ENCODE measurements around the gene PGRMC1.
"Not testable (repeated sequence)": the region's sequence is repeated elsewhere in the genome, so short reads cannot be mapped to it uniquely, and the experiment has no call there.

Gene PGRMC1

GRCh38 chrX:119208401-119209057 lies 27.6 kb upstream of the PGRMC1 start:
- H3K27me3 ChIP-seq (replicated peaks; ENCODE audit: control insufficient read depth, insufficient read depth, low read length) = no peaks in the 10 kb centered on the region
- no peak for TF ChIP-seq CTCF (IDR thresholded peaks at IDR 0.05; ENCODE audit: insufficient read depth, low read length, poor library complexity, severe bottlenecking)
- DNase-seq (ENCODE audit: extremely low read depth, insufficient read length) = no peak
- no peak overlapping the region for H3K4me3 ChIP-seq (replicated peaks; ENCODE audit: low read depth, low read length)
- H3K36me3 ChIP-seq (ENCODE audit: control insufficient read depth, insufficient read depth, low read length) = no peaks in the 10 kb centered on the region

- not testable (repeated sequence) for H3K27me3 ChIP-seq (replicated peaks; ENCODE audit: control insufficient read depth, insufficient read depth, low read length); H3K4me3 ChIP-seq (replicated peaks; ENCODE audit: low read depth, low read length); DNase-seq (ENCODE audit: extremely low read depth, insufficient read length); H3K36me3 ChIP-seq (ENCODE audit: control insufficient read depth, insufficient read depth, low read length)
These were observed 25.0 kb upstream of the PGRMC1 start for GRCh38 chrX:119210931-119211648.

- Histone ChIP-seq H3K4me3 (replicated peaks; ENCODE audit: low read depth, low read length) (no peak overlapping the region), H3K36me3 (ENCODE audit: control insufficient read depth, insufficient read depth, low read length) (no peaks in the 10 kb centered on the region), H3K27me3 (replicated peaks; ENCODE audit: control insufficient read depth, insufficient read depth, low read length) (no peaks in the 10 kb centered on the region; the same call in 1 of the 2 replicates)
- no peak for DNase-seq (ENCODE audit: extremely low read depth, insufficient read length)
- TF ChIP-seq CTCF (IDR thresholded peaks at IDR 0.05; ENCODE audit: insufficient read depth, low read length, poor library complexity, severe bottlenecking) = no peak
These were observed 24.5 kb upstream of the PGRMC1 start for GRCh38 chrX:119211649-119212014.

- Histone ChIP-seq H3K4me3 (replicated peaks; ENCODE audit: low read depth, low read length) (no peak overlapping the region), H3K36me3 (ENCODE audit: control insufficient read depth, insufficient read depth, low read length) (no peaks in the 10 kb centered on the region), H3K27me3 (replicated peaks; ENCODE audit: control insufficient read depth, insufficient read depth, low read length) (no peaks in the 10 kb centered on the region; the same call in 1 of the 2 replicates)
- no peak for DNase-seq (ENCODE audit: extremely low read depth, insufficient read length)
- TF ChIP-seq CTCF (IDR thresholded peaks at IDR 0.05; ENCODE audit: insufficient read depth, low read length, poor library complexity, severe bottlenecking) = peak; percentile 36
These were observed 17.9 kb upstream of the PGRMC1 start for GRCh38 chrX:119218198-119218597.

GRCh38 chrX:119222932-119223331 lies 13.2 kb upstream of the PGRMC1 start:
- H3K4me3 ChIP-seq (replicated peaks; ENCODE audit: low read depth, low read length) = no peak overlapping the region
- no peaks in the 10 kb centered on the region for H3K27me3 ChIP-seq (replicated peaks; ENCODE audit: control insufficient read depth, insufficient read depth, low read length)
- DNase-seq (ENCODE audit: extremely low read depth, insufficient read length) = no peak
- H3K36me3 ChIP-seq (ENCODE audit: control insufficient read depth, insufficient read depth, low read length) = no peaks in the 10 kb centered on the region
- TF ChIP-seq CTCF (IDR thresholded peaks at IDR 0.05; ENCODE audit: insufficient read depth, low read length, poor library complexity, severe bottlenecking) = no peak

- Histone ChIP-seq H3K27me3 (replicated peaks; ENCODE audit: control insufficient read depth, insufficient read depth, low read length) (no peaks in the 10 kb centered on the region), H3K4me3 (replicated peaks; ENCODE audit: low read depth, low read length) (no peak overlapping the region), H3K36me3 (ENCODE audit: control insufficient read depth, insufficient read depth, low read length) (no peaks in the 10 kb centered on the region)
- DNase-seq (ENCODE audit: extremely low read depth, insufficient read length) = no peak
- no peak for TF ChIP-seq CTCF (IDR thresholded peaks at IDR 0.05; ENCODE audit: insufficient read depth, low read length, poor library complexity, severe bottlenecking)
These were observed 12.3 kb upstream of the PGRMC1 start for GRCh38 chrX:119223783-119224182.

Measured in GM06990 (cell line).